ENCODE measurements around the gene STPG3. TPM values are rescaled to one million over a fixed set of nuclear protein-coding genes. Genes with fewer than 3 reads are reported as not detected.

The STPG3 gene
- total and polyA plus RNA-seq, 2 of the 13 experiments (the other 11 are each of a cell fraction or from before 2014, with no cell fraction given): not detected

- TF ChIP-seq ZNF512B (CRISPR knock-in tag; IDR thresholded peaks at IDR 0.05; ENCODE audit: borderline replicate concordance): no peak
- TF ChIP-seq FOXP4 (CRISPR knock-in tag; IDR thresholded peaks at IDR 0.05): no peak
- no peak for TF ChIP-seq RBM39 (IDR thresholded peaks at IDR 0.05; ENCODE audit: low read depth, low read length, poor library complexity, severe bottlenecking)
- TF ChIP-seq ETS1 (CRISPR knock-in tag; IDR thresholded peaks at IDR 0.05): no peak
- TF ChIP-seq NFAT5 (CRISPR knock-in tag; IDR thresholded peaks at IDR 0.05): no peak
- no peak for TF ChIP-seq ZNF337 (CRISPR knock-in tag; IDR thresholded peaks at IDR 0.05; ENCODE audit: borderline replicate concordance, low read depth)
- no peak for TF ChIP-seq ZNF383 (CRISPR knock-in tag; IDR thresholded peaks at IDR 0.05; ENCODE audit: borderline replicate concordance)
- TF ChIP-seq U2AF1 (optimal IDR thresholded peaks at IDR 0.05; ENCODE audit: low read depth, low read length): no peak
- TF ChIP-seq STAG1 (CRISPR knock-in tag; IDR thresholded peaks at IDR 0.05): peak; percentile 49
- TF ChIP-seq TCF7 (IDR thresholded peaks at IDR 0.05; ENCODE audit: low read depth): no peak
- TF ChIP-seq MIER3 (CRISPR knock-in tag; IDR thresholded peaks at IDR 0.05; ENCODE audit: borderline replicate concordance): no peak
- TF ChIP-seq ZNF3 (CRISPR knock-in tag; IDR thresholded peaks at IDR 0.05): no peak
- TF ChIP-seq LRRFIP1 (CRISPR knock-in tag; conservative IDR thresholded peaks at IDR 0.05): no peak
- no peak for TF ChIP-seq ZNF468 (CRISPR knock-in tag; IDR thresholded peaks at IDR 0.05)
- TF ChIP-seq HNRNPH1 (optimal IDR thresholded peaks at IDR 0.05; ENCODE audit: low read depth, low read length): no peak
Measured at GRCh38 chr9:137294681-137295237, 43.7 kb downstream of the STPG3 start (continued).

Data from HepG2 (cell line).